GM12801 (cell line): ENCODE measurements around the gene GGT1.

ENCODE experiments used
- TF ChIP-seq, protein P1 (sequence below): IDR thresholded peaks from one replicate; pipeline ENCODE4 v1.5.1; 2011; ENCODE audit warnings: control low read depth; ENCODE audit not compliant: insufficient read length; ENCODE audit errors: extremely low read depth

Gene GGT1

DNA sequence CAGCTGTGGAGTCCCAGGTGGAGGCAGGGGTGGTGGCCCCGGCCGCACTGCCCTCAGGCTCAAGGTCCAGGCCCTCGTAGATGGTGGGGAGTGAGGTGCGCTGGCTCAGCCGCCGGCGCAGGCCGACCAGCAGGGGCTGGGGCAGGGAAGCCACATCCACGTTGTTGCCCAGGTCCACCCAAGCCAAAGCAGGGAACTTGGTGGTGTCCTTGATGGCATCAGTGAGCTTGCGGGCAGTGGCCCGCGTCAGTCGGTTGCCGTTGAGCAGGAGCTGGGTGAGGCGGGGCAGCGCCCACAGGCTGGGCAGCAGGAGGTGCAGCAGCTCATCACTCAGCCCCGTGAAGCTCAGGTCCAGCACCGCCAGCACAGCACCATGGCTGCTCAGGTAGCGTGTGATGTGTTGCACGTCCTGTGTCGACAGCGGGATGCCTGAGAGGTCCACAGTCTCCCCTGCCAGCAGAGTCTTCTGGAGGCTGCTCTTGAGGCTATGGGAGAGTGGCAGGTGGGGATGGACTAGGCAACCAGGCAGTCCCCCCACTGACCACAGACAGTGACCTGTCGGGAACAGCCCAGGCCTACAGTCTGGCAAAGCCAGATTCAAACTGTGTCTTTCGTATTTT is 17.0 kb upstream of the GGT1 start:
- TF ChIP-seq, protein P1, sequence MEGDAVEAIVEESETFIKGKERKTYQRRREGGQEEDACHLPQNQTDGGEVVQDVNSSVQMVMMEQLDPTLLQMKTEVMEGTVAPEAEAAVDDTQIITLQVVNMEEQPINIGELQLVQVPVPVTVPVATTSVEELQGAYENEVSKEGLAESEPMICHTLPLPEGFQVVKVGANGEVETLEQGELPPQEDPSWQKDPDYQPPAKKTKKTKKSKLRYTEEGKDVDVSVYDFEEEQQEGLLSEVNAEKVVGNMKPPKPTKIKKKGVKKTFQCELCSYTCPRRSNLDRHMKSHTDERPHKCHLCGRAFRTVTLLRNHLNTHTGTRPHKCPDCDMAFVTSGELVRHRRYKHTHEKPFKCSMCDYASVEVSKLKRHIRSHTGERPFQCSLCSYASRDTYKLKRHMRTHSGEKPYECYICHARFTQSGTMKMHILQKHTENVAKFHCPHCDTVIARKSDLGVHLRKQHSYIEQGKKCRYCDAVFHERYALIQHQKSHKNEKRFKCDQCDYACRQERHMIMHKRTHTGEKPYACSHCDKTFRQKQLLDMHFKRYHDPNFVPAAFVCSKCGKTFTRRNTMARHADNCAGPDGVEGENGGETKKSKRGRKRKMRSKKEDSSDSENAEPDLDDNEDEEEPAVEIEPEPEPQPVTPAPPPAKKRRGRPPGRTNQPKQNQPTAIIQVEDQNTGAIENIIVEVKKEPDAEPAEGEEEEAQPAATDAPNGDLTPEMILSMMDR, result no peak

DNA sequence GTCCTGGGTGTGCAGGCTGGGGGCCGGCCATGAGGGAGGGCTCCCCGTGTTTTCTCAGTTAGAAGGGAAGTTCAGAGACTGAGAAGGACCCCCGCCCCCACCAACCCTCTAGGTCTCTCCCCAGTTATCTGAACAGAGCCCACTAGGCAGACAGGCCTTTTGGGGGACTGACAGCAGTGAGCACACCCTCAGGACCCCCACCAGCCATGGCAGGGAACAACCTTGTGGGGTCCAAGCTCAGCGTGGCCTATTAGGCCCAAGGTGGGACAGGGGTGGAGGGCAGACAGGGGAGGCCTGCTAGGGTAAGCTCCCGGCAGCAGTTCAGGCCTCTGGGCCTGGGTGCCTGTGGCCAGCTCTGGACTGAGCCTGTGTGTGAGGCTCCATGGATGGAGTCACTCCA is 15.7 kb upstream of the GGT1 start:
- TF ChIP-seq, protein P1, result no peak

DNA sequence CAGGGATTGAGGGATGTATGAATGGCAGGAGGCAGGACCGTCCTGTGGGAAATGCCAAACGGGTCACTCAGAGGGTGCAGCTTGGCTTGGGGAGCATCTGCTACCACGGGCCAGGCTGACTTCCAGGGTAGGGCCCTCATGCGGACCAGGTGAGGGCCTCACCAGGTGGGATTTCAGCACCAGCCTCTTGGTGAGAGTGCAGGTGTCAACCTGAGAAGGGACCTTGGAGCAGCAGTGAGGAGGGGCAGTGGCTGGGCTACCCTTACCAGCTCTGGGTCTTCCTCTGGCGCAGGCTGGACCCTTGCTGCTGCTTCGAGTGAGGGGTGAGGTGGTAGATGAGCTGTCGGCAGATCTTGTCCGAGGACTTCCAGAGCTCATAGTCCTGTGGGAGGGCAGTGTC is 15.0 kb upstream of the GGT1 start:
- TF ChIP-seq, protein P1, result no peak

DNA sequence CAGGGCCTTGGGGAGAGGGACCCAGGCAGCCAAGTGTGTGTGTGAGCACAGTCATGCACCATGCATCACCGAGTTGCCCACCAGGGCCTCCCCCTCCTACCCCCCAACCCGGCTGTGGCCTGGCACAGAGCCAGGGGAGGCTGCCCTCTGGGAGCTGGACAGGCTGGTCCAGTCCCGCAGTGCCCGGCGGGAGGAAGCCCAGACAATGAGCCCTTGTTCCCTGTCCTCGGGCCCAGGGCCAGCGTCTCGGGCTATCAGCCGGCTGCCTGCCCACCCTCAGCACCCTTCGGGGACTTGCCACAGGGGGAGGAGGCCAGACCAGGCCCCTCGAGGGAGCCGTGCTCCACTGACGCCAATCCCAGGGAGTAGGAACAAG is 14.6 kb upstream of the GGT1 start:
- TF ChIP-seq, protein P1, result no peak

DNA sequence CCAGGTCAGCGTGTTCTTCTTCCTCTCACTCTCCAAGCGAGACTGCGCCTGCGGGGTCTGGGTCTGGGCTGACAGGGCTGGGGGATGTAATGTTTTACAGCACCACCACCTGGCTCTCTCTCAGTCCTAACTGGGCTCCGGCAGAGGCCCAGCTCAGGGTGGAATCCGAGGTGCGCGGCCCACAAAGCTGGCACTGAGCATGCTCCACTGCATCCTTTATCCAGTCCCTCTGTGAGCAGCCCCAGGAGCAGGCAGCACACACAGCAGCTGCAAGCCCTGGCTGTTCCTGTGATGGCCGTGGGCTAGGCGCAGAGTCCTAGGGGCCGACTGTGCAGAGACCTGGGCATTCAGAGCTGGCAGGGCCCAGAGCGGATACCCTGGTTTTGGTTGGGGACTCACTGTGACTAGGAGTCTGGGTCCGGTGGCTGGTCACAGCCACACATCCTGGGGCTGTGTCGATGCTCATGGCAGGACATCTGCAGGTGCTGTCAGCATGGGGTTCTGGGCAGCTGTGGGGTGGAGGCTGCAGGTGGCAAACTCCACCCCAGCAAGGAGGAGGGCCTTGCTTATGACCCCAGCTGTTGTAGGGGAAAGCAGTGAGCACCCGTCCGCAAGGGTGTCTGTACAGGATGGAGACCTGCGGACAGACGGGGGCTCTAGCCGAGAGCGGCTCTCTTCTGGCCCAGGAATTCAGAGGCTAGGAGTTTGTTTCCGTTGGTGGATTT is 14.1 kb upstream of the GGT1 start:
- TF ChIP-seq, protein P1, result no peak

DNA sequence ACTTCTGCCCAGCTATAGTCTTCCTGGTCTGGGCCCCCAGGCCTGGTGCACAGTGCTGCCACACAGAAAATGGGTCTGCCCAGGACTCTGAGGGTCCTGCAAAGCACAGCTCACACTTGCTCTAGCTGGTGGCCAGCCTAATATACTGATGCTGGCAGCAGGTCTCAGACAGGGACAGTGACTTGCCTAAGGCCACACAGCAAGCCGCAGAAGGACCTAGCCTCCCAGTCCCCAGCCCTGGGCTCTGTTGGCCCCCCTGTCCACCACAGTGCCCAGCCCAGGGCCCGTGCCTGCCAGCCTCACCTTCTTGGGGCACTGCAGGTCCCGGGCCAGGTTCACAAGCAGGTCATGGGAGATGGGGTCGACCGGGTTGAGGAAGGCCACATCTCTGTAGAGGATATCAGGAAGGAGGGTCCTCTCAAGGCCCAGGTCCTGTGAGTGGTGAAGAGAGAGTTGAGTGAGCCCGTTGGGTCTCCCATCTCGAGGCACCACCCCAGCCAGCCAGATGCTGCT is 13.4 kb upstream of the GGT1 start:
- TF ChIP-seq, protein P1, result no peak

DNA sequence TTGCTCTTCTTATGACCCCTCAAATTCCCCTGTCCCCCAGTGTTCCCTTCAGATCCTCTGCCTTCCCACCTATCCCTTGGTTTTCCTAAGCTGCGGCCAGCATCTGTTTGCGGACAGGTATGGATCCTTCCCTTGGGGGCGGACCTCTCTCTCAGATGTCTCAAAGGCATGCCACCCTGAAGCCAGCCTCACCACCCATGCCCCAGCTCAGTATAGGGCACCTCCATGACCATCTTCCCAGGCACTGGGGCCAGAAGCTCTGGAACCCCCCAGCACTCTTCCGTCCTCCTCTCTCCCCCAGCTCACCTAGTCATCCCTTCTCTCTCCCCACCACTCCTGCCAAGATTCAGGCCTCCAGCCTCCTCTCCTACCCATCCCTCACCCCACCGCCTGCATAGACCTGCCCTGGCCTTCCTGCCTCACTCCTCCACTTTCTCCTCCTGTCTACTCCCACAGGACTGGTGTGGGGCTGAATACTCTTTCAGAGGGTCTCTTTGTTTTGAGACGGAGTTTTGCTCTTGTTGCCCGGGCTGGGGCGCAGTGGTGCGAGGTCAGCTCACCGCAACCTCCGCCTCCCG is 12.3 kb upstream of the GGT1 start:
- TF ChIP-seq, protein P1, result no peak
